Raji (cell line): ENCODE data around the gene ZNF337.

Source experiments
- POLR2A ChIP-seq: IDR thresholded peaks from 2 replicates; pipeline ENCODE4 v1.6.1; 2011; ENCODE audit warnings: low read depth, low read length, control low read depth; ENCODE audit not compliant: insufficient read depth

ZNF337 gene

GRCh38 chr20:25654487-25654886 lies 42.2 kb downstream of the ZNF337 start:
- no peak for TF ChIP-seq POLR2A

GRCh38 chr20:25644814-25645213 lies 51.8 kb downstream of the ZNF337 start:
- no peak for TF ChIP-seq POLR2A

GRCh38 chr20:25643716-25644115 lies 52.9 kb downstream of the ZNF337 start:
- TF ChIP-seq POLR2A, result no peak

- no peak for TF ChIP-seq POLR2A
These were observed 59.4 kb downstream of the ZNF337 start for GRCh38 chr20:25637247-25637646.

- TF ChIP-seq POLR2A, result no peak
These were observed 63.5 kb downstream of the ZNF337 start for GRCh38 chr20:25632940-25633790.

GRCh38 chr20:25629816-25630499 lies 66.7 kb downstream of the ZNF337 start:
- TF ChIP-seq POLR2A, result no peak

- no peak for TF ChIP-seq POLR2A
These were observed 69.9 kb downstream of the ZNF337 start for GRCh38 chr20:25626779-25627178.

- no peak for TF ChIP-seq POLR2A
These were observed 72.1 kb downstream of the ZNF337 start for GRCh38 chr20:25624500-25624939.
